HepG2 (cell line): ENCODE measurements around the gene CKS2. TPM values are rescaled to one million over a fixed set of nuclear protein-coding genes. Genes with fewer than 3 reads are reported as not detected.

ENCODE experiments used
- AHR ChIP-seq: IDR thresholded peaks from 2 replicates; pipeline ENCODE4 v1.6.1; 2018; ENCODE audit warnings: missing genetic modification reagents, missing compliant biosample characterization
- ATF3 ChIP-seq: sonication (generic); formaldehyde crosslinking; IDR thresholded peaks from 2 replicates; pipeline ENCODE4 v1.4.0; 2020; ENCODE audit warnings: missing genetic modification reagents
- CENPT ChIP-seq: sonication (generic); formaldehyde crosslinking; IDR thresholded peaks from 2 replicates; pipeline ENCODE4 v1.8.0; 2022; ENCODE audit warnings: low read depth, mild to moderate bottlenecking, moderate library complexity, missing genetic modification reagents
- FOXM1 ChIP-seq: sonication (generic); formaldehyde crosslinking; IDR thresholded peaks from 2 replicates; pipeline ENCODE4 v1.5.0; 2020; ENCODE audit warnings: missing genetic modification reagents
- KMT2A ChIP-seq: sonication (generic); formaldehyde crosslinking; IDR thresholded peaks from 2 replicates; pipeline ENCODE4 v1.4.0; 2020; ENCODE audit warnings: missing genetic modification reagents
- PHF21A ChIP-seq: sonication (generic); formaldehyde crosslinking; IDR thresholded peaks from 2 replicates; pipeline ENCODE4 v1.5.0; 2020; ENCODE audit warnings: mild to moderate bottlenecking, missing genetic modification reagents
- RBAK ChIP-seq: sonication (generic); formaldehyde crosslinking; IDR thresholded peaks from 2 replicates; pipeline ENCODE4 v1.5.1; 2020; ENCODE audit warnings: mild to moderate bottlenecking, missing genetic modification reagents
- TAF1 ChIP-seq: sonication (generic); formaldehyde crosslinking; IDR thresholded peaks from 2 replicates; pipeline ENCODE4 v1.4.0; 2020; ENCODE audit warnings: missing genetic modification reagents
- TRAFD1 ChIP-seq: sonication (generic); formaldehyde crosslinking; IDR thresholded peaks from 2 replicates; pipeline ENCODE4 v1.5.1; 2020; ENCODE audit warnings: missing genetic modification reagents, mild to moderate bottlenecking, borderline replicate concordance
- ZBTB20 ChIP-seq: sonication (generic); formaldehyde crosslinking; IDR thresholded peaks from 2 replicates; pipeline ENCODE4 v1.8.1; 2023; ENCODE audit warnings: missing genetic modification reagents, low read depth, mild to moderate bottlenecking, borderline replicate concordance
- ZBTB8A ChIP-seq: sonication (generic); formaldehyde crosslinking; IDR thresholded peaks from 2 replicates; pipeline ENCODE4 v1.4.0; 2020; ENCODE audit warnings: mild to moderate bottlenecking, low read depth, missing genetic modification reagents, borderline replicate concordance
- ZFY ChIP-seq: sonication (generic); formaldehyde crosslinking; IDR thresholded peaks from 2 replicates; pipeline ENCODE4 v1.4.0; 2020; ENCODE audit warnings: missing genetic modification reagents
- ZMAT3 ChIP-seq: sonication (generic); formaldehyde crosslinking; conservative IDR thresholded peaks from 2 replicates; pipeline ENCODE4 v1.7.0; 2021; ENCODE audit warnings: missing genetic modification reagents
- ZNF121 ChIP-seq: sonication (generic); formaldehyde crosslinking; IDR thresholded peaks from 2 replicates; pipeline ENCODE4 v1.5.0; 2020; ENCODE audit warnings: mild to moderate bottlenecking, missing genetic modification reagents
- ZNF337 ChIP-seq: sonication (generic); formaldehyde crosslinking; IDR thresholded peaks from 2 replicates; pipeline ENCODE4 v1.5.1; 2020; ENCODE audit warnings: missing genetic modification reagents, low read depth, mild to moderate bottlenecking, borderline replicate concordance
- ZNF33B ChIP-seq: sonication (generic); formaldehyde crosslinking; IDR thresholded peaks from 2 replicates; pipeline ENCODE4 v1.5.1; 2020; ENCODE audit warnings: mild to moderate bottlenecking, missing genetic modification reagents
- ZNF550 ChIP-seq: sonication (generic); formaldehyde crosslinking; IDR thresholded peaks from 2 replicates; pipeline ENCODE4 v1.4.0; 2020; ENCODE audit warnings: mild to moderate bottlenecking, missing genetic modification reagents, borderline replicate concordance
- ZNF556 ChIP-seq: sonication (generic); formaldehyde crosslinking; IDR thresholded peaks from 2 replicates; pipeline ENCODE4 v1.4.0; 2020; ENCODE audit warnings: mild to moderate bottlenecking, missing genetic modification reagents, borderline replicate concordance
- ZNF704 ChIP-seq: sonication (generic); formaldehyde crosslinking; IDR thresholded peaks from 2 replicates; pipeline ENCODE4 v1.8.1; 2023; ENCODE audit warnings: mild to moderate bottlenecking, inconsistent platforms, moderate library complexity, missing genetic modification reagents, borderline replicate concordance
- ZNF850 ChIP-seq: sonication (generic); formaldehyde crosslinking; conservative IDR thresholded peaks from 2 replicates; pipeline ENCODE4 v1.9.0; 2021; ENCODE audit warnings: mild to moderate bottlenecking, missing genetic modification reagents
- polyA plus RNA-seq, 8 experiments: library from polyadenylated mRNA; depleted of rRNA in 3 of 8; stranded (reverse) in 7 of 8; unstranded in 1 of 8; fragments of >200 nt; fragmentation: Illumina TruSeq in 4 of 8; extraction: Trizol in 4 of 8; gene quantifications; 2 replicates each; pipeline versions ENCODE4 v1.2.1 to v1.2.3, GENCODE V29; 2011 to 2016; ENCODE audit warnings: low read depth in 4 of 8, missing spikeins in 1 of 8, mixed read lengths in 1 of 8; ENCODE audit not compliant: insufficient read depth in 1 of 8
- total RNA-seq, 5 experiments: library from RNA; depleted of rRNA; stranded (reverse); fragments of >200 nt; fragmentation: Illumina TruSeq; extraction: Trizol; gene quantifications; 2 replicates each; pipeline ENCODE4 v1.2.3, GENCODE V29; 2016; ENCODE audit warnings: low read depth in 1 of 5
- TF ChIP-seq, protein P1 (sequence below): sonication (generic); formaldehyde crosslinking; IDR thresholded peaks from 2 replicates; pipeline ENCODE4 v1.5.1; 2020; ENCODE audit warnings: mild to moderate bottlenecking, moderate library complexity, missing genetic modification reagents
- TF ChIP-seq, protein P2 (sequence below): IDR thresholded peaks from 2 replicates; pipeline ENCODE4 v1.6.1; 2018; ENCODE audit warnings: missing genetic modification reagents
- TF ChIP-seq, protein P3 (sequence below): sonication (generic); formaldehyde crosslinking; IDR thresholded peaks from 2 replicates; pipeline ENCODE4 v1.4.0; 2020; ENCODE audit warnings: missing genetic modification reagents

CKS2 gene
- total and polyA plus RNA-seq, 2 of the 13 experiments (the other 11 are each of a cell fraction or from before 2014, with no cell fraction given) = 251 to 317 TPM

DNA sequence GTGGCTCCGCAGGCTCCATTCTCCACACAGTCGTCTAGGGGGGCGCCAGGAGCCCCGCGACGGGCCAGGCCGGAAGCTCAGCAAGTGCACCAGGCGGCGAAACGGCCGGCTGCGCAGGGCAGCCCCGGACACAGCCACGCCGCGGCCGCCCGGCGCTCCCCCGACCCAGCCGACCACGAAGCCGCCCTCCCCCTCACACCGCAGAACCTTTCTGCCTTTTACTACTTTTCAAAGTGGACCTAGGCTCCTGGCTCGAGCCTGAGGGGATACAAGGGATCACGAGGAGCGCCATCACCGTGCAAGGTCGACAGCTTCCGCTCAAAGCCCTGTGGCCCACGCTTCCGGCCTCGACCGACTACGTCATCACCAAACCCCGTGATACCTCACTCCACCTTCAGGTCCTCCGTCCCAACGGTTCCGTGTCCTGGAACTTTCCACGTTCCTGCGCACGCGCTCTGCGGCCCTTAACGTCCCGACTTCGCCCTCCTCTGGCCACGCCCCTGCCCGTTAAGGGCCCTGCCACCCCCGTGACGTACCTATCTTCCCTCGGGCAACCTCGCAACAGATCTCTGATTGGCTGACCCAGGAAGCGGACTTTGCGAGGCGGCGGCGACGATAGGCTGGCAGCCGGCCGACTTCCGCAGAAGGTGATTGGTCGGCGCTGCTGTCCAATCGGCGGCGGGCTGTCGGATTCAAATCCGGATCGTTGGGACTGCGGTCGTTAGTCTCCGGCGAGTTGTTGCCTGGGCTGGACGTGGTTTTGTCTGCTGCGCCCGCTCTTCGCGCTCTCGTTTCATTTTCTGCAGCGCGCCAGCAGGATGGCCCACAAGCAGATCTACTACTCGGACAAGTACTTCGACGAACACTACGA lies at the start of gene CKS2 (continued):
- TF ChIP-seq ATF3 (CRISPR knock-in tag) (peak; percentile 40; the same call in 1 of the 2 replicates), ZNF337 (CRISPR knock-in tag) (peak; percentile 93), RBAK (no peak), AHR (CRISPR knock-in tag) (no peak), ZNF556 (CRISPR knock-in tag) (0 out of 2 replicates have a peak, but pooled peaks have one; percentile 4), PHF21A (CRISPR knock-in tag) (peak; percentile 78), TAF1 (CRISPR knock-in tag) (peak; percentile 87), FOXM1 (CRISPR knock-in tag) (0 out of 2 replicates have a peak, but pooled peaks have one; percentile 12), ZNF850 (no peak), ZMAT3 (CRISPR knock-in tag) (no peak; the same call in 1 of the 2 replicates), ZNF33B (CRISPR knock-in tag) (peak; percentile 95), ZNF704 (CRISPR knock-in tag) (no peak), CENPT (CRISPR knock-in tag) (peak; percentile 63), ZNF550 (CRISPR knock-in tag) (0 out of 2 replicates have a peak, but pooled peaks have one; percentile 51), ZFY (CRISPR knock-in tag) (peak; percentile 85), KMT2A (CRISPR knock-in tag) (peak; percentile 76; the same call in 1 of the 2 replicates), ZNF121 (CRISPR knock-in tag) (peak; percentile 44; the same call in 1 of the 2 replicates), ZBTB8A (CRISPR knock-in tag) (no peak), ZBTB20 (CRISPR knock-in tag) (peak; percentile 48), TRAFD1 (no peak)
- TF ChIP-seq, protein P1, sequence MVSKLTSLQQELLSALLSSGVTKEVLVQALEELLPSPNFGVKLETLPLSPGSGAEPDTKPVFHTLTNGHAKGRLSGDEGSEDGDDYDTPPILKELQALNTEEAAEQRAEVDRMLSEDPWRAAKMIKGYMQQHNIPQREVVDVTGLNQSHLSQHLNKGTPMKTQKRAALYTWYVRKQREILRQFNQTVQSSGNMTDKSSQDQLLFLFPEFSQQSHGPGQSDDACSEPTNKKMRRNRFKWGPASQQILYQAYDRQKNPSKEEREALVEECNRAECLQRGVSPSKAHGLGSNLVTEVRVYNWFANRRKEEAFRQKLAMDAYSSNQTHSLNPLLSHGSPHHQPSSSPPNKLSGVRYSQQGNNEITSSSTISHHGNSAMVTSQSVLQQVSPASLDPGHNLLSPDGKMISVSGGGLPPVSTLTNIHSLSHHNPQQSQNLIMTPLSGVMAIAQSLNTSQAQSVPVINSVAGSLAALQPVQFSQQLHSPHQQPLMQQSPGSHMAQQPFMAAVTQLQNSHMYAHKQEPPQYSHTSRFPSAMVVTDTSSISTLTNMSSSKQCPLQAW (CRISPR knock-in tag) = peak; percentile 36; the same call in 1 of the 2 replicates
- TF ChIP-seq, protein P2, sequence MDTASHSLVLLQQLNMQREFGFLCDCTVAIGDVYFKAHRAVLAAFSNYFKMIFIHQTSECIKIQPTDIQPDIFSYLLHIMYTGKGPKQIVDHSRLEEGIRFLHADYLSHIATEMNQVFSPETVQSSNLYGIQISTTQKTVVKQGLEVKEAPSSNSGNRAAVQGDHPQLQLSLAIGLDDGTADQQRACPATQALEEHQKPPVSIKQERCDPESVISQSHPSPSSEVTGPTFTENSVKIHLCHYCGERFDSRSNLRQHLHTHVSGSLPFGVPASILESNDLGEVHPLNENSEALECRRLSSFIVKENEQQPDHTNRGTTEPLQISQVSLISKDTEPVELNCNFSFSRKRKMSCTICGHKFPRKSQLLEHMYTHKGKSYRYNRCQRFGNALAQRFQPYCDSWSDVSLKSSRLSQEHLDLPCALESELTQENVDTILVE (CRISPR knock-in tag) = peak; percentile 36
- TF ChIP-seq, protein P3, sequence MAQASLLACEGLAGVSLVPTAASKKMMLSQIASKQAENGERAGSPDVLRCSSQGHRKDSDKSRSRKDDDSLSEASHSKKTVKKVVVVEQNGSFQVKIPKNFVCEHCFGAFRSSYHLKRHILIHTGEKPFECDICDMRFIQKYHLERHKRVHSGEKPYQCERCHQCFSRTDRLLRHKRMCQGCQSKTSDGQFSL (CRISPR knock-in tag) = no peak
